ENCODE measurements around the gene DPM3.
"Not testable (repeated sequence)": the region's sequence is repeated elsewhere in the genome, so short reads cannot be mapped to it uniquely, and the experiment has no call there.

DPM3 gene

GRCh38 chr1:155126556-155127104 lies 13.7 kb downstream of the DPM3 start:
- Histone ChIP-seq H3K36me3 (ENCODE audit: insufficient read depth, low read length) (peaks cover 8% of the 10 kb centered on the region; the same call in 1 of the 2 replicates), H3K4me3 (peak overlapping the region; percentile 92), H3K27ac (peak overlapping the region; percentile 80; the same call in 1 of the 2 replicates), H3K9ac (ENCODE audit: insufficient read length) (peak overlapping the region; percentile 59), H3K9me3 (ENCODE audit: low read depth, low read length) (no peaks in the 10 kb centered on the region)
- peak; percentile 35 for DNase-seq (ENCODE audit: low read depth, low spot score)
- TF ChIP-seq EZH2 (IDR thresholded peaks at IDR 0.05) (no peak), POLR2AphosphoS5 (IDR thresholded peaks at IDR 0.05; ENCODE audit: borderline replicate concordance, low read depth, low read length) (peak; percentile 50)

DNA sequence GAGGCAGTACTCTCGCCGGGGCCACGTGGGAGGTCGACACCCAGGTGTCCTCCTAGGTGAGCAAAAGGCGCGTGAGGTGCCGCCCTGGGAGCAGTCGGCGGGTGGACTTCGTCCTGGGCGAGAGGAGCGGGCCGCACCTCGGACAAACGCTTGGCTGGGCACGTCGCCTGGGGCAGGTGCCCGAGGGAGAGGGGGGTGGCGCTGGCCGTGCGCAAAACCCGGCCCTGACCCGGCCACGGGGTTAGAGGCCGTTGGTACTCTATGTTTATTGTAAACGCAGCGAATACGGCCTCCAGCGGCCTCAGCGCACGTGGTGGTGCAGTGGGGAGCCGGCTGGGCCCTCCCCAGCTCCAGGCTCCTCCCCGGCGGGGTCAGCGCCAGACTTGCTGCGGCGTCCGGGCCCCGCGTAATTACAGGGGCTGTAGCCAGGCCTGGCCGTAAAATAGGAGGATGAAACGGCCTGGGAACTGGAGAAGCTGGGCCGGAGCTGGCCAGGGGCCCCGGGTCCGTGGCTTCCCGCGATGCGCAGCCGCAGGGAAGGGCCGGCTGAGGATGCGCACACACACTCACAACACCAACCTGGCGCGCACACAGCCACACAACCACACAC lies 14.3 kb downstream of the DPM3 start:
- Histone ChIP-seq H3K4me3 (peak overlapping the region; percentile 92), H3K36me3 (ENCODE audit: insufficient read depth, low read length) (peaks cover 2% of the 10 kb centered on the region; the same call in 1 of the 2 replicates), H3K9me3 (ENCODE audit: low read depth, low read length) (no peaks in the 10 kb centered on the region), H3K9ac (ENCODE audit: insufficient read length) (no peak overlapping the region), H3K27ac (no peak overlapping the region)
- no peak for DNase-seq (ENCODE audit: low read depth, low spot score)
- no peak for TF ChIP-seq POLR2AphosphoS5 (IDR thresholded peaks at IDR 0.05; ENCODE audit: borderline replicate concordance, low read depth, low read length)
- TF ChIP-seq EZH2 (IDR thresholded peaks at IDR 0.05) = no peak
- TF ChIP-seq FOXP2 (optimal IDR thresholded peaks at IDR 0.05; ENCODE audit: control extremely low read depth, extremely low read length, insufficient read depth) = no peak

DNA sequence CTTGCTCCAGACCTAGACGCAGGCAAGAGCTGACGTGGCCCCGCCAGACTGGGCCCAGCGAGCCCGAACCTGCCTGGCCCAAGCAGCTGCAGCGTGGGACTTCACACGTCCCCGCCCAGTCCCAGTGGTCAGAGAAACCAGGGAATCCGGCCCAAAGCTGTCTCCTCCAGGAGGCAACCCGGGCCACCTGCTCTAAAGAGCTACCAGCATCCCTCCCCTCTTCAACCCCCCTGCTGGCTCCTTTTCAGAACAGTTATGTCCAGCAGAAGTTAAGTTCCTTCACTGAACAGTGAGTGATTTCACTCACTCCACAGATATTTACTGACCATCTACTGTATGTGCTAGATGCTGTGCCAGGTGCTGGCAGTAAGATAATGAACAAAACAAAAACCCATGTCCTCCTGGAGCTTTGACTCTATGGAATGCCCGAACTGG lies 14.8 kb downstream of the DPM3 start:
- Histone ChIP-seq H3K27ac (no peak overlapping the region), H3K4me3 (no peak overlapping the region; the same call in 1 of the 2 replicates), H3K9ac (ENCODE audit: insufficient read length) (no peak overlapping the region), H3K9me3 (ENCODE audit: low read depth, low read length) (no peaks in the 10 kb centered on the region), H3K36me3 (ENCODE audit: insufficient read depth, low read length) (no peaks in the 10 kb centered on the region)
- TF ChIP-seq EZH2 (IDR thresholded peaks at IDR 0.05) (no peak), FOXP2 (optimal IDR thresholded peaks at IDR 0.05; ENCODE audit: control extremely low read depth, extremely low read length, insufficient read depth) (no peak), POLR2AphosphoS5 (IDR thresholded peaks at IDR 0.05; ENCODE audit: borderline replicate concordance, low read depth, low read length) (no peak)
- DNase-seq (ENCODE audit: low read depth, low spot score) = no peak

DNA sequence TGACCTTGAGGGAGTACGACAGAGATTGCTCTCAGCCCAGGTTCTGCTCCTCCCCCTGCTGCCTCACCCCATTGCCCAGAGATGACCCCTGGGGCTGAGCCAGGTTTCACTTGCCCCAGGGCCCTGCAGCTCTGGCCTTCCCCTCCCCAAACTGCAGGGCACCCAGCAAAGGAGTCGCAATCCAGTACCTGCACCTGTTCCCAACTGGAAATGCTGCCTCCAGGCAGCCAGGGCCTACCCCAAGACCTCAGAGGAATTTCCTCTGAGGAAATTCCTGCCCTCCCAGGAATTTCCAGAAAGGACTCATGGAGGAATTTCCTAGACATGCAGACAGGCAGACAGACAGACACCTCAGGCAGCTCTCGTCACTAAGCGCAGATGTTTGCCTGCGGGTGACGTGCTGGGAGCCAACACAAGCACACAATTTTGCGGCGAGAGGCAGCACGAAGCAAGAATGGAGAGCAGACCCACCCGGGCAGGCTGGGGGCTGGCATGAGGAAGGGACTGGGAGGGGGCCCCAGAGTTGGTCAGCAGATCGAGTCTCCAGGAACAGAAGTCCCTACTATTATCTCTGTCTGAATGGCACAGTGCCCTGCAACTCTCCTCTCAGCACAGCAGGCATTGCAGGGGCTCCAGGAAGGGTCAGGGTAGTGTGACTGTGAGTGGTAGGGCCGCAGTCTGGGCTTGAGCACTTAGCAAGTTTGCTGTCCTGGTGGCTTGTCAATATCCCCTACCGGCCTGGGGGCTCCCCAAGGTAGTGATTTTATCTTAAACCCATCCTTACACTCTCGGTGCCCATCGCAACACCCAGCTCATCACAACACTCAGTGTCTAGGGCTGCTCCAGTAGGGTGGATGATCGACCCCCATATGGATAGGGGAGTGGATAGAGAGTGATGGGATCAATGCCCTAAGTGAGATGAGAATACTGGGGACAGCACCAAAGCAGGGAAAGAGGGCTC lies 15.5 kb downstream of the DPM3 start:
- TF ChIP-seq EZH2 (IDR thresholded peaks at IDR 0.05) (no peak), POLR2AphosphoS5 (IDR thresholded peaks at IDR 0.05; ENCODE audit: borderline replicate concordance, low read depth, low read length) (no peak), FOXP2 (optimal IDR thresholded peaks at IDR 0.05; ENCODE audit: control extremely low read depth, extremely low read length, insufficient read depth) (no peak)
- Histone ChIP-seq H3K9me3 (ENCODE audit: low read depth, low read length) (no peaks in the 10 kb centered on the region), H3K4me3 (peak overlapping the region; percentile 37), H3K36me3 (ENCODE audit: insufficient read depth, low read length) (no peaks in the 10 kb centered on the region), H3K9ac (ENCODE audit: insufficient read length) (no peak overlapping the region), H3K27ac (no peak overlapping the region)
- DNase-seq (ENCODE audit: low read depth, low spot score) = no peak

- H3K27ac ChIP-seq = no peak overlapping the region
These were observed 16.5 kb downstream of the DPM3 start for GRCh38 chr1:155123801-155124200.

GRCh38 chr1:155122308-155122707 lies 18.0 kb downstream of the DPM3 start:
- Histone ChIP-seq H3K9ac (ENCODE audit: insufficient read length) (no peak overlapping the region), H3K4me3 (no peak overlapping the region), H3K36me3 (ENCODE audit: insufficient read depth, low read length) (no peaks in the 10 kb centered on the region), H3K27ac (no peak overlapping the region), H3K9me3 (ENCODE audit: low read depth, low read length) (no peaks in the 10 kb centered on the region)
- no peak for DNase-seq (ENCODE audit: low read depth, low spot score)
- no peak for TF ChIP-seq POLR2AphosphoS5 (IDR thresholded peaks at IDR 0.05; ENCODE audit: borderline replicate concordance, low read depth, low read length)
- TF ChIP-seq FOXP2 (optimal IDR thresholded peaks at IDR 0.05; ENCODE audit: control extremely low read depth, extremely low read length, insufficient read depth) = no peak
- TF ChIP-seq EZH2 (IDR thresholded peaks at IDR 0.05) = no peak

More at GRCh38 chr1:155123801-155124200, 16.5 kb downstream of the DPM3 start:
- DNase-seq (ENCODE audit: low read depth, low spot score) = no peak
- H3K36me3 ChIP-seq (ENCODE audit: insufficient read depth, low read length) = no peaks in the 10 kb centered on the region
- H3K9ac ChIP-seq (ENCODE audit: insufficient read length) = no peak overlapping the region
- no peaks in the 10 kb centered on the region for H3K9me3 ChIP-seq (ENCODE audit: low read depth, low read length)
- TF ChIP-seq FOXP2 (optimal IDR thresholded peaks at IDR 0.05; ENCODE audit: control extremely low read depth, extremely low read length, insufficient read depth) = no peak
- TF ChIP-seq POLR2AphosphoS5 (IDR thresholded peaks at IDR 0.05; ENCODE audit: borderline replicate concordance, low read depth, low read length) = no peak
- no peak for TF ChIP-seq EZH2 (IDR thresholded peaks at IDR 0.05)
- H3K4me3 ChIP-seq = no peak overlapping the region

- no peak overlapping the region for H3K4me3 ChIP-seq
- no peaks in the 10 kb centered on the region for H3K36me3 ChIP-seq (ENCODE audit: insufficient read depth, low read length)
- DNase-seq (ENCODE audit: low read depth, low spot score) = no peak
- no peak for TF ChIP-seq EZH2 (IDR thresholded peaks at IDR 0.05)
- no peak for TF ChIP-seq POLR2AphosphoS5 (IDR thresholded peaks at IDR 0.05; ENCODE audit: borderline replicate concordance, low read depth, low read length)
- TF ChIP-seq FOXP2 (optimal IDR thresholded peaks at IDR 0.05; ENCODE audit: control extremely low read depth, extremely low read length, insufficient read depth) = no peak
- no peak overlapping the region for H3K27ac ChIP-seq
- H3K9me3 ChIP-seq (ENCODE audit: low read depth, low read length) = no peaks in the 10 kb centered on the region
- H3K9ac ChIP-seq (ENCODE audit: insufficient read length) = no peak overlapping the region
These were observed 19.1 kb downstream of the DPM3 start for GRCh38 chr1:155121249-155121648.

- TF ChIP-seq FOXP2 (optimal IDR thresholded peaks at IDR 0.05; ENCODE audit: control extremely low read depth, extremely low read length, insufficient read depth) (no peak), POLR2AphosphoS5 (IDR thresholded peaks at IDR 0.05; ENCODE audit: borderline replicate concordance, low read depth, low read length) (no peak), EZH2 (IDR thresholded peaks at IDR 0.05) (no peak)
- no peak overlapping the region for H3K9ac ChIP-seq (ENCODE audit: insufficient read length)
- no peaks in the 10 kb centered on the region for H3K9me3 ChIP-seq (ENCODE audit: low read depth, low read length)
- no peak overlapping the region for H3K27ac ChIP-seq
- H3K4me3 ChIP-seq = no peak overlapping the region
- DNase-seq (ENCODE audit: low read depth, low spot score) = no peak
- H3K36me3 ChIP-seq (ENCODE audit: insufficient read depth, low read length) = no peaks in the 10 kb centered on the region
These were observed 20.1 kb downstream of the DPM3 start for GRCh38 chr1:155120253-155120652.

DNA sequence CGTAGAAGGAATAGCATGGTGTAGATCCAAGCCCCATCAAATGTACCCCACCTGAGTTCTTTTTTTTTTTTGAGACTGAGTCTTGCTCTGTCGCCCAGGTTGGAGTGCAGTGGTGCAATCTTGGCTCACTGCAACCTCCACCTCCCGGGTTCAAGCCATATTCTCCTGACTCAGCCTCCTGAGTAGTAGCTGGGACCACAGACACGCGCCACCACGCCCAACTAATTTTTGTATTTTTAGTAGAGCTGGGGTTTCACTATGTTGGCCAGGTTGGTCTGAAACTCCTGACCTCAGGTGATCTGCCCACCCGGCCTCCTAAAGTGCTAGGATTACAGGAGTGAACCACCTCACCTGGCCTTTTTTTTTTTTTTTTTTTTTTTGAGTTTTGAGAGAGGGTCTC lies 22.2 kb downstream of the DPM3 start:
- H3K4me3 ChIP-seq; H3K9me3 ChIP-seq (ENCODE audit: low read depth, low read length); H3K27ac ChIP-seq; DNase-seq (ENCODE audit: low read depth, low spot score); H3K9ac ChIP-seq (ENCODE audit: insufficient read length); H3K36me3 ChIP-seq (ENCODE audit: insufficient read depth, low read length): not testable (repeated sequence)
